Kidney capillary endothelial cell (primary cell): ENCODE measurements around the gene PLEKHG1.
A peak's percentile ranks its signal among the peaks of the same experiment; 100 is the strongest.

Source experiments
- DNase-seq: peaks from one replicate; pipeline ENCODE4 v3.0.0-alpha.2; 2018; ENCODE audit warnings: low spot score

PLEKHG1 gene

GRCh38 chr6:150589852-150590251 lies 9.8 kb upstream of the PLEKHG1 start:
- no peak for DNase-seq

GRCh38 chr6:150590446-150590845 lies 9.2 kb upstream of the PLEKHG1 start:
- DNase-seq: no peak

GRCh38 chr6:150592377-150592995 lies 7.2 kb upstream of the PLEKHG1 start:
- DNase-seq: no peak

- DNase-seq: no peak
Measured at GRCh38 chr6:150593119-150593518, 6.6 kb upstream of the PLEKHG1 start.

GRCh38 chr6:150596439-150596838 lies 3.2 kb upstream of the PLEKHG1 start:
- no peak for DNase-seq

GRCh38 chr6:150598401-150598800 lies 1.3 kb upstream of the PLEKHG1 start:
- DNase-seq: no peak

- no peak for DNase-seq
Measured at GRCh38 chr6:150598858-150599198, 857 bp upstream of the PLEKHG1 start.

GRCh38 chr6:150600010-150600300 lies 270 bp downstream of the PLEKHG1 start:
- DNase-seq: no peak

- peak; percentile 87 for DNase-seq
Measured at GRCh38 chr6:150600301-150601017, 774 bp downstream of the PLEKHG1 start.

GRCh38 chr6:150601439-150601838 lies 1.8 kb downstream of the PLEKHG1 start:
- DNase-seq: no peak

GRCh38 chr6:150603176-150603575 lies 3.5 kb downstream of the PLEKHG1 start:
- DNase-seq: no peak

GRCh38 chr6:150604467-150604866 lies 4.8 kb downstream of the PLEKHG1 start:
- no peak for DNase-seq

- no peak for DNase-seq
Measured at GRCh38 chr6:150605333-150605732, 5.6 kb downstream of the PLEKHG1 start.

GRCh38 chr6:150606168-150606591 lies 6.5 kb downstream of the PLEKHG1 start:
- DNase-seq: no peak

GRCh38 chr6:150606647-150607328 lies 7.1 kb downstream of the PLEKHG1 start:
- no peak for DNase-seq

GRCh38 chr6:150607329-150607650 lies 7.6 kb downstream of the PLEKHG1 start:
- no peak for DNase-seq

- no peak for DNase-seq
Measured at GRCh38 chr6:150610584-150610983, 10.9 kb downstream of the PLEKHG1 start.

- no peak for DNase-seq
Measured at GRCh38 chr6:150613269-150613668, 13.6 kb downstream of the PLEKHG1 start.

GRCh38 chr6:150615967-150616366 lies 16.3 kb downstream of the PLEKHG1 start:
- no peak for DNase-seq

- no peak for DNase-seq
Measured at GRCh38 chr6:150616586-150616985, 16.9 kb downstream of the PLEKHG1 start.

- no peak for DNase-seq
Measured at GRCh38 chr6:150617062-150617461, 17.4 kb downstream of the PLEKHG1 start.

GRCh38 chr6:150617496-150618460 lies 18.1 kb downstream of the PLEKHG1 start:
- peak; percentile 66 for DNase-seq

- no peak for DNase-seq
Measured at GRCh38 chr6:150619275-150619674, 19.6 kb downstream of the PLEKHG1 start.
